NCI-H128 (cell line): ENCODE data around the gene LILRB1.
"Not testable (repeated sequence)": the region's sequence is repeated elsewhere in the genome, so short reads cannot be mapped to it uniquely, and the experiment has no call there.

Experiments used
- DNase-seq: peaks from one replicate; lab custom pipeline; 2025; ENCODE audit not compliant: unreplicated experiment; lab: John Stamatoyannopoulos, UW

LILRB1 gene

DNA sequence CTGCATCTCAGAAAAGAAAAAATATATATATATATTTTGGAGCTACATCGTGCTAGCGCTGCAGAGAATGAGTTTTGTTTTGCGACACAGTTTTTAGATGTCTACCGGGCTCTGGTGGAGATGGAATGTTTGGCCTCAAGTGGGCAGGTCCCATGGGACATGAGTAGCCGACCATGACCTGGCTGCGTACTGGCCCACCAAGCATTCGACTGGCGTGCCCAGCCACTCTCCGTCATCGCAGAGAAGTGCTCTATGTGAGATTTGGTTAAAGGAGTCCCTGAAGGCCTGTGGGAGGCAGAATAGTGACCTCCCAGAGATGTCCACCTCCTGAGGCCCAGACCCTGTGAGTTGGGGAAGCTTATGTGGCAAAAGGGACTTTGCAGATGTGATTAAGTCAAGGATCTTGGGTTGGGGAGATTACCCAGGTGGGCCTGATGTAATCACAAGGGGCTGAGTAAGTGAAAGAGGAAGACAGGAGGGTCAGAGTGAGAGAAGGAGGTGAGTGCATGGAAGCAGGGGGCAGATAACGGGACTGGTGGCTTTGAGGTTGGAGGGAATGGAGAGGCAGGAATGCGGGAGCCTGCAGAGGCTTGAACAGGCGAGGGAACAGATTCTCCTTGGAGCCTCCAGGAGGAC, 31.7 kb downstream of the LILRB1 start:
- DNase-seq, result no peak

DNA sequence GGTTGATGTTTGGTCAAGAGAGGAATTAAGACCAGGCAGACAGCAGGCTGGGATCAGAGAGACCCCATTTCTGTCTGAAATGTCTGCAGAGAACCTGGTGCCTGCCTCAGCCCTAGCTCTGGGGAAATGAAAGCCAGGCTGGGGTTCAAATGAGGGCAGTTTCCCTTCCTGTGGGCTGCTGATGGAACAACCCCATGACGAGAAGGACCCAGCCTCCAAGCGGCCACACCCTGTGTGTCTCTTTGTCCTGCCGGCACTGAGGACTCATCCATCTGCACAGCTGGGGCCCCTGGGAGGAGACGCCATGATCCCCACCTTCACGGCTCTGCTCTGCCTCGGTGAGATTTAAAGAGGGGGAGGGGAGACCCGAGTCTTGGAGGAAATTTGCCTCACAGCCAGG, 32.4 kb downstream of the LILRB1 start, which contains the start of gene LILRB4:
Gene LILRB4 (plus strand): TSS at position 256 of the 400 bp plus-strand sequence. CDS start 49 bp downstream, at position 305.
- DNase-seq, result no peak

DNA sequence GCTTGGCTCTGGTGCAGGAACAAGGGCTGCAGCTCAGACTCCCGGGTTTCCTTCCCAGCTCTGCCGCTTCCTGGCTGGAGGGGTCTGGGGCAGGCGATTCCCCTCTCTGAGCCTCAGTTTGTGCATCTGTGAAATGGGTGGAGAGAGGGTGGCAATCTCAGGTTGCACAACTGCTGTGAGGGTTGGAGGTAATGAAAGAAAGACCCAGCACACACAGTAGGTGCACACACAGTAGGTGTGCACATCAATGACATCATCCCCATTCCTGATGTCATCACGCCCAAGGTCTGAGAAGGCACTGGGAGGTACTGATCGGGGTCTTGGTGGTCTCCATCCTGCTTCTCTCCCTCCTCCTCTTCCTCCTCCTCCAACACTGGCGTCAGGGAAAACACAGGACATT, 35.2 kb downstream of the LILRB1 start:
- no peak for DNase-seq

DNA sequence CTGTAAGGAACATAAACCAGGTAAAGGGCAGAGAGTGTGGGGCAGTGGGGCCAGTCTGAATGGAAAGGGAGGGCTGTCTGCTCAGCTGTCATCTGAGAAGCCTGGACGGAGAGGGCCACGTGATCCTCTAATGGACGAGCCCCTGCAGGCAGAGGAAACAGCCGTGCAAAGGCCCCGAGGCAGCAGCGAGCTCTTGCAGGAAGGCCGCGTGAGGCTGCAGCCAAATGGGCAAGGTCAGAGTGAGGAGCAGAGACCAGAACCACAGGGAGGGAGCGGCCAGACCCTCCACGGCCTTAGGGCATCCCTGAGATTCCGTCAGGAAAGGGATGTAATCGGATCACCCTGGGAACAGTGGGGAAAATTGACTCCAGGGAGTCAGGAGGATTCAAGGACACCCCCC, 36.9 kb downstream of the LILRB1 start:
- no peak for DNase-seq

DNA sequence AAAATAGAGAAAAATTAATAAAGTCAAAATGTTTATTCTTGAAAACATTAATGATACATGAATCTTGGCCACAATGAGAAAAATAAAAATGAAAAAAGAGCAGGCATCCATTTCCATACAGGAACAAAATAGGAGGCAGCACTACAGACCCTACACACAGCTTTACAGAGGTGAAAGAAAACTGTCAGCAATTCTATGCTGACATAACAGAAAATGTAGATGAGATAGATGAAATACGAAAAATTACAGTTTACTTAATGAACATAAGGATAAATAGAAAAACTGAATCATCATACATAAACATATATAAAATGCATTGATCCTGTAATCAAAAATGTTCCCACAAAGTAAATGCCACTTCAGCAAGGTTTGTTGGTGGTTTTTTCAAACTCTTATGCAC, 38.1 kb downstream of the LILRB1 start:
- no peak for DNase-seq

DNA sequence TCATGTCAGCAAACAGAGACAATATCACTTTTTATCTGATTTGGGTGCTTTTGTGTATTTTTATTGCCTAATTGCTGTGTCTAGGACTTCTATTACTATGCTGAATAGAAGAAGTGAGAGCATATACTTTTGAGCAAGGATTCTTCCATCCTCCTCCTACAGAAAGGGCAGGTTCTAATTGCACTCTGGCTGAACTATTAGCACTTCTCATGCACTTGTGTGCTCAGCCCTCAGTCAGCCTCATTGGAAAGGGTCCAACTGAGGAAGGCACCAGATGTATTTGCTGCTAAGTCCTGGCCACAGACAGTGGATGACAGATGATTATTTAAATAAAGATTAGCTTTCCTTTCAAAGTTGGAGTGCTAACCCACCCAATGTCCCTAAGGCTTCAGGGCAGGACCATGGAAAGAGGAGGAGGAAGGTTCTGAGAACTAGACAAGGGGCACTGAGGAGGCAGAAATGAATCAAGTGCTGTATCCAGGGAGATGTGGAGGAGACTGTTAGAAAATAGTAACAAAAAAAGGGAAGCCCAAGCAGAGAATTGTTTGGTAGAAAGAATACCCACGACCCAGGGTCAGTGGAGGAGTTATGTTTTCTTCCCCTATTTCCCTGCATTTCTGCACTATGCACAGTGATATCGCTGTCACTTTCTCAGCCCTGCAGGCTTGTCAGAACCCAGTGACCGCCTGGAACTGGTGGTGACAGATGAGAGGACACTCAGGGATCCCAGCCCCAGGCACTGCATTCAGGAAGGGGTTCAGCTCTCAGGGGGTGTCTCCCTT, 40.5 kb downstream of the LILRB1 start:
- DNase-seq, result no peak

DNA sequence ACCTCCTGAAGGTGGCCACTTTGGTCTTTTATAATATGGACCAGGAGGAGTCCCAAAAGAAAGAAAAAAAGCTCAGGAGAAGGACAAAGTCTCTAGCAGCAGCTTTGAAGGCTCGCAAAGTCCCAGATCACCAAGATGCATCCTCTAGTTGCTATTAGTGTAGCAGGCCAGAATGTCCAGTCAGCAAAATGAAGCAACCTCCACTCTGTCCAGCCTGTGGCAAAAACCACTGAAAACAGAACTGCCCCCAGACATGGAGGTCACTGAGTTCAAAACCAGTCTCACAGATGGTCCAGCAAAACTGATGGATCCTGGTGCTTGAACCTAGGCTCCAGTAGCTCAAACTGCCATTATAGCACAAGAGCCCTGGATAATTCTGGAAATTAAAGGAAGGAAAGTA, 42.9 kb downstream of the LILRB1 start:
- DNase-seq, result no peak

DNA sequence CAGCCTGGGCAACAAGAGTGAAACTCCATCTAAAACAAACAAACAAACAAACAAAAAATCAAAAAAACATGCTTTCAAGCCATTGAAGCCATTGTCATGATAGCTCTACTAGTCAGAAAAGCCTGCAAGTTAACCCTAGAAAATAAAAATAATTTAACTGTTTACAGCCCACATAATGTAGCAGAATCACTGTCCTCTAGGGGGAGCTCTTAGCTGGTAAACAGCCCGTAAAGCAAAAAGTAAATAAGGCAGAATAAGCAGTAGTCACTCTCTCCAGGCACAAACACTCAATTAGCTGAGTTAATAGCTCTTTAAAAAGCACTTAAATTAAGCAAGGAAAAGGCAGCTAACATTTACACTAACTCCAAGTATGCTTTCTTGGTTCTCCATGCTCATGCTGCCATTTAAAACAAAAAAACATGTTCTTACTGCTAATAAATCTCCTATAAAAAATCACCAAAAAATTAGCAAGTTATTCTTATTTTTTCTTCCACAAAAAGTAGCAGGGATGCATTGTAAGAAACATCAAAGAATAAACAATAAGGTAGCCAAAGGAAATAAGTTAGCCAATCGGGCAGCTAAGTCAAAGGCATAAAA, 43.8 kb downstream of the LILRB1 start:
- no peak for DNase-seq

DNA sequence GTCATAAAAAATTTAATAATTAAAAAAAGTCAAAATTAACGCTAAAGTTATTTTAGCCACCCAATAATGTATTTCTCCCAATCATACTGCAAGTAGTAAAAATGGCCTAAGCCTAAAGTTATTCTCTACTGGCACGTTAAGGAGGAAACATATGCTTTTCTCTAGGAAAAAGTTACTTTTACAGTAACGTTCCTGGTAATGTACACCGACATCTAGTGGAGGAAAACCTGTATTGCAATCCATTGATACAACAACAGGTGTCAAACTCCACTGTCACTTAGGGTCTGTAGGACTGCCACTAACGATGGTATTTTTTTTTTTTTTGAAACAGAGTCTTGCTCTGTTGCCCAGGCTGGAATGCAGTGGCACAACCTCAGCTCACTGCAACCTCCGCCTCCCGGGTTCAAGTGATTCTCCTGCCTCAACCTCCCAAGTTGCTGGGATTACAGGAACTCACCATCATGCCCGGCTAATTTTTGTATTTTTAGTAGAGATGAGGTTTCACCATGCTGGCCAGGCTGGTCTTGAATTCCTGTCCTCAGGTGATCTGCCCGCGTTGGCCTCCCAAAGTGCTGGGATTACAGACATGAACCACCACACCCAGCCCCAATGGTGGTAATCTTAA, 46.0 kb downstream of the LILRB1 start:
- not testable (repeated sequence) for DNase-seq

DNA sequence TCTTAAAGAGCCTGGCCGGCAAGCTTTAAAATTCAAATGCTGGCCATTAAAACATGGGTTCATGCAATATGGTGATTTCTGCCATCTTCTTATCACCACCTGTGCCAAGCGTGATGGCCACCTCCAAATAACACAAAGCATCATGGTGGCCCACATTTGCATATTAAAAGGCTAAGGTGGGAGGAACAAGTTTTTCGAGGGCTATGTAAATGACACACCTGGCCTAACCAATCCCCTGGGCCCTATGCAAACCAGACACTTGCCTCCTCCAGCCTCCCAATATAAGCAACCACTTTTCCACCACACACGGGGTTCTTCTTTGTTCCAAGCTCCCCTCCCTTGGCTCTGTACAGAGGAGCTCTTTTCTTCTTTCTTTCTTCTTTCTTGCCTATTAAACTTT, 46.9 kb downstream of the LILRB1 start:
- no peak for DNase-seq

DNA sequence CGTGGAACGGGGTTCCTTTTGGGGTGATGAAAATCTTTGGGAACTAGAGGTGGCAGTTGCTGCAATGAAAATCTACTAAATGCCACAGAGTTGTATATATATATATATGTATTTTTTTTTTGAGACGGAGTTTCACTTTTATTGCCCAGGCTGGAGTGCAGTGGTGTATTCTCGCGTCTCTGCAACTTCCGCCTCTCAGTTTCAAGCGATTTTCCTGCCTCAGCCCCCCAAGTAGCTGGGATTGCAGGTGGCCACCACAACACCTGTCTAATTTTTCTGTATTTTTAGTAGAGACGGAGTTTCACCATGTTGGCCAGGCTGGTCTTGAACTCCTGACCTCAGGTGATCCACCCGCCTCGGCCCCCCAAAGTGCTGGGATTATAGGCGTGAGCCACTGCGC, 51.3 kb downstream of the LILRB1 start:
- DNase-seq, result not testable (repeated sequence)

DNA sequence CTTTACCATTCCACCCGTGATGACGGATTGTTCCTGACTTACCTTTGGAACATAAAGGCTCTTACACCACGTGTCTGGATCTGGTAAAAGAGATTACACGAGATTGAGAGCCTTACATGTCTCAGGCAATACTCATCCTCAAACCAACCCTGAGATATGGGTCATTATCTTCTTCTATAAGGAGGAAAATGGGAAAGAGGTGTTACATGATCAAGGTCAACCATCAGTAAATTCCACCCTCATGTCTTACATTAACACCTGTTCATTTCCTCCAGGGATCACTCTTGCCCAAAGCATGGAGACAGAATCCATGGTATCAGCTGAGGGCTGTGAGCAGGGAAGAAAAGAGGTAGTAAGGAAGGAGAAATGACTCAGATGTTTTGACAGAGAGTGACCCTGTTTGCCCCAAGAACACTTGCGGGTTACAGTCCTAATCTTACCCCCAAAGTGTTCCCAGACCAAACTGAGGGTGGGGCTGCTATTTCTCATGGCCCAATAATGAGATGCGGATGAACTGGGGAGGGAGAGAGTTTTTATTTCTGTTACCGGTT, 52.1 kb downstream of the LILRB1 start:
- DNase-seq, result no peak

DNA sequence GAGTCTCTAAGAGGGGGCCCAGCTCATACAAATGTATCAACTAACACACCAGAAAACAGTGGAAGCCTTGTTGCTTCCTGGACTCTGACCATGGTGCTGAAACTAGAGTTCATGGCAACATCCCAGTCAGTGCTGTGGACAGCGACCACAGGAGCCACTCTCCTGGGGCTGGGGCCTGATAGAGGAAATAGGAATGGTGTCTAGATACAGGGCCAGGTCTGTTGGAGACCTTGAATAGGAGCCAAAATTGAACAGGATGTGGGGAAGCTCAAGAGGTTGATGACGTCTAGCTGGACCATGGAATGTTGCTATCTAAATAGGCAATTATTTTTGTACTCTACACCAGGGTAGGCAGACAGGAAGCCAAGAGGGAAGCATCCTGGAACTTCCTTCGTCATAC, 54.2 kb downstream of the LILRB1 start:
- no peak for DNase-seq
